GM23338 (cell line): Measurements from ENCODE around the gene DOCK1. TPM values are rescaled to one million over a fixed set of nuclear protein-coding genes. Genes with fewer than 3 reads are reported as not detected.

ENCODE experiments used
- ATAC-seq: fragments of 200-7000 bp; cut with Tn5 transposase; 3 replicates; pipeline ENCODE4 v1.9.1; 2020
- DNase-seq: peaks from one replicate; pipeline ENCODE4 v3.0.0-alpha.2; 2015; ENCODE audit warnings: low spot score
- H2AFZ ChIP-seq: fragments of 200-600 bp; sonication (generic); 2 replicates; pipeline ENCODE4 v1.8.0; 2016; ENCODE audit warnings: antibody characterized with exemption, mild to moderate bottlenecking, moderate library complexity
- H3F3A ChIP-seq: fragments of 200-600 bp; sonication (generic); replicated peaks from 2 replicates; pipeline ENCODE4 v1.8.0; 2017; ENCODE audit warnings: antibody characterized with exemption, mixed run types, low read depth
- H3K27ac ChIP-seq: fragments of 200-600 bp; sonication (generic); 2 replicates; pipeline ENCODE4 v1.6.1; 2016; ENCODE audit warnings: low read depth
- H3K27me3 ChIP-seq: fragments of 200-600 bp; sonication (generic); 2 replicates; pipeline ENCODE4 v1.8.0; 2016; ENCODE audit warnings: mild to moderate bottlenecking, mixed run types, moderate library complexity; ENCODE audit not compliant: insufficient read depth
- H3K36me3 ChIP-seq: fragments of 200-600 bp; sonication (generic); 2 replicates; pipeline ENCODE4 v1.8.0; 2016; ENCODE audit warnings: mild to moderate bottlenecking; ENCODE audit not compliant: insufficient read depth
- H3K4me1 ChIP-seq: fragments of 200-600 bp; sonication (generic); 2 replicates; pipeline ENCODE4 v1.8.0; 2016; ENCODE audit warnings: mild to moderate bottlenecking, moderate library complexity; ENCODE audit not compliant: insufficient read depth
- H3K4me2 ChIP-seq: fragments of 200-600 bp; sonication (generic); 2 replicates; pipeline ENCODE4 v1.7.1; 2017; ENCODE audit warnings: mixed run types
- H3K4me3 ChIP-seq: fragments of 200-600 bp; sonication (generic); 2 replicates; pipeline ENCODE4 v1.6.1; 2016; ENCODE audit warnings: mixed run types
- H3K79me2 ChIP-seq: fragments of 200-600 bp; sonication (generic); replicated peaks from 2 replicates; pipeline ENCODE4 v1.8.0; 2017; ENCODE audit warnings: mild to moderate bottlenecking; ENCODE audit not compliant: insufficient read depth
- H3K9me2 ChIP-seq: fragments of 200-600 bp; sonication (generic); 2 replicates; pipeline ENCODE4 v1.8.0; 2017; ENCODE audit not compliant: insufficient read depth
- H4K20me1 ChIP-seq: fragments of 200-600 bp; sonication (generic); replicated peaks from 2 replicates; pipeline ENCODE4 v1.8.0; 2017; ENCODE audit warnings: mild to moderate bottlenecking; ENCODE audit not compliant: insufficient read depth
- H3K27ac Mint-ChIP-seq: 2 replicates; pipeline ENCODE4 v1.8.0; 2020; ENCODE audit warnings: inconsistent platforms, mild to moderate bottlenecking, moderate library complexity, mixed read lengths
- H3K27me3 Mint-ChIP-seq: 3 replicates; pipeline ENCODE4 v1.8.0; 2022; ENCODE audit warnings: low read depth, mild to moderate bottlenecking, moderate library complexity, mixed read lengths, inconsistent platforms; ENCODE audit not compliant: insufficient read depth, poor library complexity
- H3K36me3 Mint-ChIP-seq: 3 replicates; pipeline ENCODE4 v1.8.0; 2021; ENCODE audit warnings: low read depth, mild to moderate bottlenecking, inconsistent platforms, moderate library complexity, mixed read lengths
- H3K4me1 Mint-ChIP-seq: 3 replicates; pipeline ENCODE4 v1.8.0; 2020; ENCODE audit warnings: mild to moderate bottlenecking, inconsistent platforms, mixed read lengths
- H3K4me3 Mint-ChIP-seq: 3 replicates; pipeline ENCODE4 v1.8.0; 2021; ENCODE audit warnings: moderate library complexity, mild to moderate bottlenecking, inconsistent platforms, mixed read lengths
- H3K9me3 Mint-ChIP-seq: 3 replicates; pipeline ENCODE4 v1.8.0; 2020; ENCODE audit warnings: moderate library complexity, mild to moderate bottlenecking, inconsistent platforms, mixed read lengths
- EZH2 ChIP-seq: fragments of 200-600 bp; sonication (generic); IDR thresholded peaks from one replicate; pipeline ENCODE4 v1.8.0; 2017; ENCODE audit warnings: antibody characterized with exemption, mild to moderate bottlenecking, low read depth; ENCODE audit not compliant: unreplicated experiment
- EZH2phosphoT487 ChIP-seq: fragments of 200-600 bp; sonication (generic); IDR thresholded peaks from one replicate; pipeline ENCODE4 v1.8.1; 2018; ENCODE audit warnings: antibody characterized with exemption; ENCODE audit not compliant: unreplicated experiment
- JUNB ChIP-seq: IDR thresholded peaks from one replicate; pipeline ENCODE4 v1.6.1; 2016; ENCODE audit warnings: antibody characterized with exemption; ENCODE audit not compliant: unreplicated experiment
- NANOG ChIP-seq: IDR thresholded peaks from 2 replicates; pipeline ENCODE4 v1.6.1; 2016; ENCODE audit warnings: antibody characterized with exemption, borderline replicate concordance
- STAT1 ChIP-seq: IDR thresholded peaks from one replicate; pipeline ENCODE4 v1.6.1; 2016; ENCODE audit warnings: antibody characterized with exemption; ENCODE audit not compliant: unreplicated experiment
- ZNF114 ChIP-seq: fragments of 250-450 bp; sonication (Bioruptor Pico); IDR thresholded peaks from 2 replicates; pipeline ENCODE4 v1.5.0; 2020; ENCODE audit warnings: mild to moderate bottlenecking, moderate library complexity
- ZNF331 ChIP-seq: fragments of 250-450 bp; sonication (Bioruptor Pico); IDR thresholded peaks from 2 replicates; pipeline ENCODE4 v1.5.0; 2020; ENCODE audit warnings: low read depth, mild to moderate bottlenecking, moderate library complexity
- ZNF462 ChIP-seq: fragments of 250-450 bp; sonication (Bioruptor Pico); IDR thresholded peaks from 2 replicates; pipeline ENCODE4 v1.5.0; 2020; ENCODE audit warnings: mild to moderate bottlenecking, moderate library complexity
- polyA plus RNA-seq: library from polyadenylated mRNA; unstranded; fragments of >200 nt; fragmentation: Nextera tagmentation; extraction: Ambion mirVana; gene quantifications from 2 replicates; pipeline ENCODE4 v1.2.1, GENCODE V29; 2016
- total RNA-seq: library from RNA; depleted of rRNA; stranded (reverse); fragments of >200 nt; shearing (Covaris generic); gene quantifications from 2 replicates; pipeline ENCODE4 v1.2.3, GENCODE V29; 2014
- TF ChIP-seq, protein P1 (sequence below): IDR thresholded peaks from 2 replicates; pipeline ENCODE4 v1.6.1; 2016; ENCODE audit warnings: antibody characterized with exemption

The DOCK1 gene
- total and polyA plus RNA-seq, 2 experiments from 2014 or later: 13.2 to 55.3 TPM

- H3K27ac Mint-ChIP-seq: no peak overlapping the region
- no peak overlapping the region for H2AFZ ChIP-seq
- no peaks in the 10 kb centered on the region for H3K79me2 ChIP-seq
- H3F3A ChIP-seq: no peaks in the 10 kb centered on the region
- no peak overlapping the region for H3K4me3 Mint-ChIP-seq
- H3K4me1 Mint-ChIP-seq: no peaks in the 10 kb centered on the region
- no peaks in the 10 kb centered on the region for H3K27me3 ChIP-seq
- peaks cover 15% of the 10 kb centered on the region for H3K36me3 Mint-ChIP-seq
- H3K9me3 Mint-ChIP-seq: no peaks in the 10 kb centered on the region
- DNase-seq (no peak), ATAC-seq (no peak)
- H3K27ac ChIP-seq: no peak overlapping the region
- H3K9me2 ChIP-seq: no peaks in the 10 kb centered on the region
- no peaks in the 10 kb centered on the region for H3K36me3 ChIP-seq
- TF ChIP-seq ZNF331: no peak
- TF ChIP-seq NANOG: no peak
- TF ChIP-seq EZH2: no peak
- TF ChIP-seq EZH2phosphoT487: no peak
- TF ChIP-seq, protein P1, sequence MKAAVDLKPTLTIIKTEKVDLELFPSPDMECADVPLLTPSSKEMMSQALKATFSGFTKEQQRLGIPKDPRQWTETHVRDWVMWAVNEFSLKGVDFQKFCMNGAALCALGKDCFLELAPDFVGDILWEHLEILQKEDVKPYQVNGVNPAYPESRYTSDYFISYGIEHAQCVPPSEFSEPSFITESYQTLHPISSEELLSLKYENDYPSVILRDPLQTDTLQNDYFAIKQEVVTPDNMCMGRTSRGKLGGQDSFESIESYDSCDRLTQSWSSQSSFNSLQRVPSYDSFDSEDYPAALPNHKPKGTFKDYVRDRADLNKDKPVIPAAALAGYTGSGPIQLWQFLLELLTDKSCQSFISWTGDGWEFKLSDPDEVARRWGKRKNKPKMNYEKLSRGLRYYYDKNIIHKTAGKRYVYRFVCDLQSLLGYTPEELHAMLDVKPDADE: no peak
- no peak for TF ChIP-seq JUNB
- no peak for TF ChIP-seq STAT1
- no peak for TF ChIP-seq ZNF114 (CRISPR knock-in tag)
- TF ChIP-seq ZNF462 (CRISPR knock-in tag): no peak
- H3K4me3 ChIP-seq: no peak overlapping the region
- peaks cover 4% of the 10 kb centered on the region; the same call in 1 of the 2 replicates for H4K20me1 ChIP-seq
- no peak overlapping the region for H3K4me2 ChIP-seq
- H3K4me1 ChIP-seq: no peaks in the 10 kb centered on the region
- H3K27me3 Mint-ChIP-seq: no peaks in the 10 kb centered on the region
These were observed 228.0 kb downstream of the DOCK1 start for GRCh38 chr10:127133225-127133624.
